OCI-LY7 (cell line): ENCODE measurements around the gene PTPRZ1. TPM values are rescaled to one million over a fixed set of nuclear protein-coding genes. Genes with fewer than 3 reads are reported as not detected.

Source experiments
- BruUV-seq: library from RNA; stranded (reverse); fragments of 400-500 nt; replicated peaks from 2 replicates; lab custom pipeline; 2021; lab: Mats Ljungman, UMichigan
- CTCF ChIA-PET: fragments of 300-600 bp; sonication (Branson Sonifier 250); formaldehyde crosslinking; loops from one replicate; lab custom pipeline; 2022; ENCODE audit warnings: antibody characterized with exemption; ENCODE audit not compliant: unreplicated experiment; lab: Charles Lee
- POLR2A ChIA-PET: fragments of 300-600 bp; sonication (Branson Sonifier 250); formaldehyde crosslinking; loops from one replicate; lab custom pipeline; 2022; ENCODE audit warnings: antibody characterized with exemption; lab: Charles Lee
- DNase-seq: peaks from one replicate; pipeline ENCODE4 v3.0.0-alpha.2; 2015; ENCODE audit warnings: low spot score
- H2AFZ ChIP-seq: fragments of 200-600 bp; sonication (generic), shearing (Covaris generic); 2 replicates; pipeline ENCODE4 v1.6.1; 2014; ENCODE audit warnings: mild to moderate bottlenecking, antibody characterized with exemption, low read length, moderate library complexity
- H3K27ac ChIP-seq: fragments of 200-600 bp; sonication (generic); 2 replicates; pipeline ENCODE4 v1.5.1; 2014; ENCODE audit warnings: mixed run types, low read depth, mild to moderate bottlenecking, moderate library complexity, low read length, inconsistent platforms; ENCODE audit not compliant: poor library complexity, severe bottlenecking
- H3K36me3 ChIP-seq: fragments of 200-600 bp; sonication (generic); 2 replicates; pipeline ENCODE4 v1.6.1; 2014; ENCODE audit warnings: mild to moderate bottlenecking, antibody characterized with exemption, low read length, moderate library complexity, mixed read lengths; ENCODE audit not compliant: insufficient read depth
- H3K4me1 ChIP-seq: fragments of 200-600 bp; sonication (generic); 2 replicates; pipeline ENCODE4 v1.5.1; 2014; ENCODE audit warnings: mild to moderate bottlenecking, low read length; ENCODE audit not compliant: insufficient read depth, poor library complexity, severe bottlenecking
- H3K4me2 ChIP-seq: fragments of 200-600 bp; sonication (generic); 2 replicates; pipeline ENCODE4 v1.6.1; 2014; ENCODE audit warnings: mild to moderate bottlenecking, low read length
- H3K4me3 ChIP-seq: fragments of 200-600 bp; sonication (generic); 2 replicates; pipeline ENCODE4 v1.5.1; 2014; ENCODE audit warnings: mild to moderate bottlenecking, low read depth, low read length; ENCODE audit not compliant: poor library complexity, severe bottlenecking
- H3K79me2 ChIP-seq: fragments of 200-600 bp; sonication (generic); 2 replicates; pipeline ENCODE4 v1.6.1; 2016; ENCODE audit warnings: low read depth, mild to moderate bottlenecking, low read length, moderate library complexity, mixed read lengths; ENCODE audit not compliant: insufficient read depth
- H3K9me2 ChIP-seq: fragments of 200-600 bp; sonication (generic); 2 replicates; pipeline ENCODE4 v1.6.1; 2016; ENCODE audit warnings: mild to moderate bottlenecking, low read length, mixed read lengths; ENCODE audit not compliant: insufficient read depth
- H3K9me3 ChIP-seq: fragments of 200-600 bp; sonication (generic); 2 replicates; pipeline ENCODE4 v1.6.1; 2014; ENCODE audit warnings: mild to moderate bottlenecking, mixed run types, low read length, mixed read lengths
- H4K20me1 ChIP-seq: fragments of 200-600 bp; sonication (generic); 2 replicates; pipeline ENCODE4 v1.6.1; 2014; ENCODE audit warnings: mild to moderate bottlenecking, antibody characterized with exemption, low read length, moderate library complexity, mixed read lengths; ENCODE audit not compliant: insufficient read depth
- CTCF ChIP-seq: fragments of 200-600 bp; sonication (generic); conservative IDR thresholded peaks from 2 replicates; pipeline ENCODE4 v1.5.1; 2014; ENCODE audit warnings: mild to moderate bottlenecking, antibody characterized with exemption, low read length, moderate library complexity, mixed read lengths
- EZH2phosphoT487 ChIP-seq: fragments of 200-600 bp; sonication (generic); IDR thresholded peaks from 2 replicates; pipeline ENCODE4 v1.6.1; 2018; ENCODE audit warnings: low read depth, borderline replicate concordance, mild to moderate bottlenecking, mixed run types, antibody characterized with exemption, low read length, moderate library complexity, mixed read lengths
- intact Hi-C: fragments of 100-400 bp; cut with micrococcal nuclease; formaldehyde crosslinking; loops from one replicate; pipeline ENCODE4 v1.10.0; 2022; ENCODE audit not compliant: unreplicated experiment
- total RNA-seq, 2 experiments: library from RNA; depleted of rRNA in 1 of 2; stranded (reverse); fragments of >200 nt in 1 of 2; shearing (Covaris generic) in 1 of 2; gene quantifications; 2 replicates each; pipeline ENCODE4 v1.2.3, GENCODE V29; 2014 to 2022

The PTPRZ1 gene
- total RNA-seq, 2 experiments from 2014 or later: not detected

GRCh38 chr7:122006687-122007086, 133.7 kb downstream of the PTPRZ1 start:
- intact Hi-C loops: no loop called here
- Histone ChIP-seq H4K20me1 (no peaks in the 10 kb centered on the region), H3K9me2 (no peaks in the 10 kb centered on the region), H2AFZ (no peak overlapping the region), H3K36me3 (no peaks in the 10 kb centered on the region), H3K79me2 (no peaks in the 10 kb centered on the region), H3K4me2 (no peak overlapping the region), H3K4me3 (no peak overlapping the region), H3K27ac (no peak overlapping the region), H3K4me1 (no peaks in the 10 kb centered on the region), H3K9me3 (no peaks in the 10 kb centered on the region)
- POLR2A ChIA-PET: no interaction called here
- CTCF ChIA-PET: no interaction called here
- no TSS peak for BruUV-seq
- TF ChIP-seq EZH2phosphoT487: no peak
- TF ChIP-seq CTCF: no peak
- no peak for DNase-seq

GRCh38 chr7:122010116-122010515, 137.2 kb downstream of the PTPRZ1 start:
- Histone ChIP-seq H3K4me3 (no peak overlapping the region), H3K9me3 (no peaks in the 10 kb centered on the region), H3K9me2 (no peaks in the 10 kb centered on the region), H3K4me2 (no peak overlapping the region), H4K20me1 (no peaks in the 10 kb centered on the region), H3K27ac (no peak overlapping the region), H3K4me1 (no peaks in the 10 kb centered on the region), H3K79me2 (no peaks in the 10 kb centered on the region), H3K36me3 (no peaks in the 10 kb centered on the region), H2AFZ (no peak overlapping the region)
- ChIA-PET POLR2A (interaction anchor here (0.5 to 0.6 kb wide), 2 partner anchors 28 to 148 kb away, joined by 4 to 8 read pairs; no protein-coding TSS in a partner anchor), CTCF (no interaction called here)
- TF ChIP-seq CTCF (no peak), EZH2phosphoT487 (no peak)
- no peak for DNase-seq
- BruUV-seq: no TSS peak
- intact Hi-C loops: no loop called here

GRCh38 chr7:122013065-122013464, 140.1 kb downstream of the PTPRZ1 start:
- no peak overlapping the region for H3K27ac ChIP-seq
- CTCF ChIA-PET: no interaction called here
- no TSS peak for BruUV-seq
- no peaks in the 10 kb centered on the region for H3K9me2 ChIP-seq
- H3K79me2 ChIP-seq: no peaks in the 10 kb centered on the region
- no peak overlapping the region for H2AFZ ChIP-seq
- TF ChIP-seq CTCF (no peak), EZH2phosphoT487 (no peak)
- POLR2A ChIA-PET: interaction anchor here (0.7 kb wide), 1 partner anchor 1093 kb away, joined by 3 read pairs; no protein-coding TSS in a partner anchor
- DNase-seq: no peak
- H3K4me1 ChIP-seq: no peaks in the 10 kb centered on the region
- H3K4me2 ChIP-seq: no peak overlapping the region
- no peaks in the 10 kb centered on the region for H3K9me3 ChIP-seq
- H4K20me1 ChIP-seq: no peaks in the 10 kb centered on the region
- no peak overlapping the region for H3K4me3 ChIP-seq
- intact Hi-C loops: no loop called here
- no peaks in the 10 kb centered on the region for H3K36me3 ChIP-seq
